PC-3 (cell line): ENCODE data around the gene PPARD. TPM values are rescaled to one million over a fixed set of nuclear protein-coding genes. Genes with fewer than 3 reads are reported as not detected.

Experiments
- ATAC-seq: fragments of 200-7000 bp; cut with Tn5 transposase; 2 replicates; pipeline ENCODE4 v1.9.1; 2020; ENCODE audit warnings: mild to moderate bottlenecking, moderate library complexity
- BruUV-seq: library from RNA; stranded (reverse); fragments of 400-500 nt; replicated peaks from 2 replicates; lab custom pipeline; 2021; lab: Mats Ljungman, UMichigan
- CTCF ChIA-PET: fragments of 300-600 bp; sonication (Branson Sonifier 250); formaldehyde crosslinking; loops from one replicate; lab custom pipeline; 2022; ENCODE audit warnings: antibody characterized with exemption; lab: Charles Lee
- POLR2A ChIA-PET: fragments of 300-600 bp; sonication (Branson Sonifier 250); formaldehyde crosslinking; loops from one replicate; lab custom pipeline; 2022; ENCODE audit warnings: antibody characterized with exemption; ENCODE audit not compliant: unreplicated experiment; lab: Charles Lee
- DNase-seq: peaks from one replicate; pipeline ENCODE4 v3.0.0-alpha.2; 2015
- H2AFZ ChIP-seq: fragments of 300-600 bp; sonication (generic); 2 replicates; pipeline ENCODE4 v1.6.0; 2016; ENCODE audit warnings: antibody characterized with exemption, low read length
- H3F3A ChIP-seq: fragments of 300-600 bp; sonication (generic); one replicate; pipeline ENCODE4 v1.6.0; 2017; ENCODE audit warnings: antibody characterized with exemption, low read length, control low read depth, mild to moderate bottlenecking; ENCODE audit not compliant: unreplicated experiment
- H3K27ac ChIP-seq: fragments of 300-600 bp; sonication (generic); 2 replicates; pipeline ENCODE4 v1.5.1; 2016; ENCODE audit warnings: mild to moderate bottlenecking, low read length
- H3K27me3 ChIP-seq: fragments of 300-600 bp; sonication (generic); 2 replicates; pipeline ENCODE4 v1.6.1; 2016; ENCODE audit warnings: low read length, mixed read lengths
- H3K36me3 ChIP-seq: fragments of 300-600 bp; sonication (generic); 2 replicates; pipeline ENCODE4 v1.6.1; 2016; ENCODE audit warnings: low read depth, mixed run types, low read length, mixed read lengths
- H3K4me1 ChIP-seq: fragments of 300-600 bp; sonication (generic); 2 replicates; pipeline ENCODE4 v1.5.1; 2016; ENCODE audit warnings: low read length; ENCODE audit not compliant: insufficient read depth
- H3K4me2 ChIP-seq: fragments of 300-600 bp; sonication (generic); 2 replicates; pipeline ENCODE4 v1.6.0; 2016; ENCODE audit warnings: low read length
- H3K4me3 ChIP-seq: fragments of 300-600 bp; sonication (generic); 2 replicates; pipeline ENCODE4 v1.5.1; 2016; ENCODE audit warnings: mild to moderate bottlenecking, low read length, mixed read lengths
- H3K79me2 ChIP-seq: fragments of 300-600 bp; sonication (generic); 2 replicates; pipeline ENCODE4 v1.6.1; 2017; ENCODE audit warnings: low read length, mixed read lengths
- H3K9ac ChIP-seq: fragments of 300-600 bp; sonication (generic); 2 replicates; pipeline ENCODE4 v1.6.0; 2016; ENCODE audit warnings: mild to moderate bottlenecking, low read length
- H3K9me2 ChIP-seq: fragments of 300-600 bp; sonication (generic); replicated peaks from 2 replicates; pipeline ENCODE4 v1.6.1; 2016; ENCODE audit warnings: mixed run types, low read length, mixed read lengths
- H3K9me3 ChIP-seq: fragments of 300-600 bp; sonication (generic); 2 replicates; pipeline ENCODE4 v1.6.1; 2016; ENCODE audit warnings: low read length, mixed read lengths
- H4K20me1 ChIP-seq: fragments of 300-600 bp; sonication (generic); 2 replicates; pipeline ENCODE4 v1.6.1; 2016; ENCODE audit warnings: low read length, mixed read lengths
- EZH2 ChIP-seq: fragments of 300-600 bp; sonication (generic); IDR thresholded peaks from one replicate; pipeline ENCODE4 v1.6.1; 2017; ENCODE audit warnings: antibody characterized with exemption, mild to moderate bottlenecking, low read length; ENCODE audit not compliant: unreplicated experiment
- EZH2phosphoT487 ChIP-seq: fragments of 300-600 bp; sonication (generic); IDR thresholded peaks from 2 replicates; pipeline ENCODE4 v1.6.1; 2018; ENCODE audit warnings: mild to moderate bottlenecking, antibody characterized with exemption, low read length, borderline replicate concordance
- intact Hi-C: fragments of 100-400 bp; cut with micrococcal nuclease; formaldehyde crosslinking; loops from 2 replicates; pipeline ENCODE4 v1.9.0; 2023
- total RNA-seq: library from RNA; depleted of rRNA; stranded (reverse); fragments of >200 nt; gene quantifications from 2 replicates; pipeline ENCODE4 v1.2.3, GENCODE V29; 2014
- TF ChIP-seq, protein P1 (sequence below): fragments of 300-600 bp; sonication (generic); conservative IDR thresholded peaks from 2 replicates; pipeline ENCODE4 v1.5.1; 2017; ENCODE audit warnings: antibody characterized with exemption, low read depth, mild to moderate bottlenecking, low read length

PPARD gene
- total RNA-seq, 1 experiment from 2014 or later = 24.5 TPM

DNA sequence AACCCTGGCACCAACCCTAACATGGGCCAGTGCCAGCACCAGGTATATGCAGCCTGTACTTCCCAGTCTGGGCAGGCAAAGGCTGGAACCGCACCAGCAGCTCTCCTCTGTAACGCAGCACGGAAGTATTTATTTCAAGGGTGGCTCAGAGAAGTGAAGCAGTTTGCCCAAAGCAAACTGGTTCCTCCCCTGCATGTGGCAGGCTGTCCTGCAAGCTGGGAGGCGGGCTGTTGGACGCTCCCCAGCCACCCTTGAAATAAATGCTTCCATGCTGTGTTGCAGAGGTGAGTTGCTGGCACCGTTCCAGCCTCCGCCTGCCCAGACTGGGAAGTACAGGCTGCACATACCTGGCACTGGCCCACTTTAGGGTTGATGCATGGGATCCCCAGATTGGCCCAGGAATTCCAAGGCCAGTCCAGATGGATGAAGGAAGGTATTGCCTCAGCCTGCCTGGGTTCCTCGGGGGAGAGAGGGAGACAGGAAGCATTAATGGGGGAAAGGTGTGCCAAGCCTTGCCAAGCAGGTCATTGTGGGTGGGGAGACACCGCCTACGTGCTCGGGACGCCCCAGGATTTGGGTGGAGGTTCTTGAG lies 49.8 kb downstream of the PPARD start:
- H3K79me2 ChIP-seq = peaks cover 68% of the 10 kb centered on the region
- no peaks in the 10 kb centered on the region for H3K9me2 ChIP-seq
- no peaks in the 10 kb centered on the region for H3K36me3 ChIP-seq
- H3K27me3 ChIP-seq = no peaks in the 10 kb centered on the region
- intact Hi-C loops = no loop called here
- H3K9ac ChIP-seq = peak overlapping the region; percentile 95
- BruUV-seq = no TSS peak
- no peak overlapping the region for H2AFZ ChIP-seq
- H3K4me2 ChIP-seq = peak overlapping the region; percentile 73
- ATAC-seq = peak; percentile 63
- H3K27ac ChIP-seq = peak overlapping the region; percentile 99
- DNase-seq = peak; percentile 92
- H4K20me1 ChIP-seq = no peaks in the 10 kb centered on the region
- no peaks in the 10 kb centered on the region for H3K9me3 ChIP-seq
- TF ChIP-seq, protein P1, sequence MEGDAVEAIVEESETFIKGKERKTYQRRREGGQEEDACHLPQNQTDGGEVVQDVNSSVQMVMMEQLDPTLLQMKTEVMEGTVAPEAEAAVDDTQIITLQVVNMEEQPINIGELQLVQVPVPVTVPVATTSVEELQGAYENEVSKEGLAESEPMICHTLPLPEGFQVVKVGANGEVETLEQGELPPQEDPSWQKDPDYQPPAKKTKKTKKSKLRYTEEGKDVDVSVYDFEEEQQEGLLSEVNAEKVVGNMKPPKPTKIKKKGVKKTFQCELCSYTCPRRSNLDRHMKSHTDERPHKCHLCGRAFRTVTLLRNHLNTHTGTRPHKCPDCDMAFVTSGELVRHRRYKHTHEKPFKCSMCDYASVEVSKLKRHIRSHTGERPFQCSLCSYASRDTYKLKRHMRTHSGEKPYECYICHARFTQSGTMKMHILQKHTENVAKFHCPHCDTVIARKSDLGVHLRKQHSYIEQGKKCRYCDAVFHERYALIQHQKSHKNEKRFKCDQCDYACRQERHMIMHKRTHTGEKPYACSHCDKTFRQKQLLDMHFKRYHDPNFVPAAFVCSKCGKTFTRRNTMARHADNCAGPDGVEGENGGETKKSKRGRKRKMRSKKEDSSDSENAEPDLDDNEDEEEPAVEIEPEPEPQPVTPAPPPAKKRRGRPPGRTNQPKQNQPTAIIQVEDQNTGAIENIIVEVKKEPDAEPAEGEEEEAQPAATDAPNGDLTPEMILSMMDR = no peak
- TF ChIP-seq EZH2phosphoT487 = no peak
- TF ChIP-seq EZH2 = no peak
- H3F3A ChIP-seq = peaks cover 15% of the 10 kb centered on the region
- peak overlapping the region; percentile 29; the same call in 1 of the 2 replicates for H3K4me3 ChIP-seq
- POLR2A ChIA-PET = interaction anchor here (0.6 to 1.4 kb wide), 3 partner anchors 9 to 393 kb away, joined by 7 to 18 read pairs (median 10); no protein-coding TSS in a partner anchor
- CTCF ChIA-PET = interaction anchor here (0.9 to 1.6 kb wide), 3 partner anchors 23 to 57 kb away, joined by 3 to 7 read pairs (median 4); no protein-coding TSS in a partner anchor
- H3K4me1 ChIP-seq = peaks cover 63% of the 10 kb centered on the region

DNA sequence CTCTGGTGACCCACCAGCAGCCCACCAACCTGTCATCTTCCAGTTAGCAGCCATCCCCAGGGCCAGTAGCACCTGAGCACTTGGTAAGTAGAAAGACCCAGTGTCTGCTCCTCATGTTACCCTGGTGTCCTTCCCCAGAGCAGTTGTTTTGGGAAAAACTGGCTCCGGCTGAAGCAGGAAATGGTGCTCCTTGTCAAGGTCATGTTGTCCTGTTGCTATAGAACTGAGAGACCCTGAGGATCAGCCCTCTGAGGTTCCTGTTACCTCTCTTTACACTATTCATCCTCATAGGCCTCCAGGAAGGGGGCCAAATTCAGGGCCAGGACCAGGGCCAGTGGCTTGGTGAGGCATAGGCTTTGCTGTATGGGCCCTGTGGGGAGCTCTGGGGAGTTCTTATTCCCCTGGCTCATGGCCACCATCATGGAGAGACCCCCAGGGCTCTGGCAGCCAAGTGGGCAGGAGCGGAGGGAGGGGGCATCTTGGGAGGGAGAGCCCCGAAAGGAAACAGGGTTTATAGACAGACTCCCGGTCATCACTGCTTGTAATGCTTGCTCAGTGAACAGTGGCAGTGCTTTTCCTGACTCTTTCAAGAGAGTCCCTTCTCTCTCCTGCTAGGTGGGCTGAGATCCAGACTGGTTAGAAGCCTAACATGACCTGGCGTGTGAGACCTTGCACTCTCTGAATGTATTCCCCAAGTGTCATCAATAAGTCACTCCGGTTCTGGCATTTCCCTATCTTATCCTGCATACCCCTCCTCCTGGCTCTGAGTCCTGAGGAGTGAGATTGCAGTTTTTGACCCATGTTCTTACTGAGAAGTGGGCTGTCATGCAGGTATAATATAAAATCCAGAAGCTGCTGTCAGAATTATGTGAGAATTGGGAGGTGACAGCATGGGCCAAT lies 50.7 kb downstream of the PPARD start:
- ATAC-seq (no peak), DNase-seq (no peak)
- Histone ChIP-seq H4K20me1 (no peaks in the 10 kb centered on the region), H3K9ac (peak overlapping the region; percentile 95), H3K27ac (peak overlapping the region; percentile 99), H3K9me3 (no peaks in the 10 kb centered on the region), H3K4me3 (peak overlapping the region; percentile 6; the same call in 1 of the 2 replicates), H3K36me3 (peaks cover 6% of the 10 kb centered on the region; the same call in 1 of the 2 replicates), H3K79me2 (peaks cover 71% of the 10 kb centered on the region), H3K4me2 (peak overlapping the region; percentile 73), H3K9me2 (no peaks in the 10 kb centered on the region), H3K4me1 (peaks cover 71% of the 10 kb centered on the region), H3K27me3 (no peaks in the 10 kb centered on the region), H3F3A (peaks cover 15% of the 10 kb centered on the region), H2AFZ (no peak overlapping the region)
- BruUV-seq = no TSS peak
- intact Hi-C loops = no loop called here
- TF ChIP-seq, protein P1 = no peak
- TF ChIP-seq EZH2phosphoT487 (no peak), EZH2 (no peak)
- ChIA-PET CTCF (interaction anchor here (1.6 kb wide), 1 partner anchor 22 kb away, joined by 7 read pairs; no protein-coding TSS in a partner anchor), POLR2A (no interaction called here)
